HG03095 (cell line): ENCODE measurements around the gene B3GALNT2.

Experiments used
- ATAC-seq: cut with Tn5 transposase; IDR thresholded peaks from one replicate; pipeline ENCODE4 v1.9.1; 2021; ENCODE audit warnings: moderate library complexity; ENCODE audit not compliant: unreplicated experiment

The B3GALNT2 gene

GRCh38 chr1:235455823-235456222, 48.4 kb downstream of the B3GALNT2 start:
- no peak for ATAC-seq

- no peak for ATAC-seq
Measured at GRCh38 chr1:235455097-235455496, 49.2 kb downstream of the B3GALNT2 start.

DNA sequence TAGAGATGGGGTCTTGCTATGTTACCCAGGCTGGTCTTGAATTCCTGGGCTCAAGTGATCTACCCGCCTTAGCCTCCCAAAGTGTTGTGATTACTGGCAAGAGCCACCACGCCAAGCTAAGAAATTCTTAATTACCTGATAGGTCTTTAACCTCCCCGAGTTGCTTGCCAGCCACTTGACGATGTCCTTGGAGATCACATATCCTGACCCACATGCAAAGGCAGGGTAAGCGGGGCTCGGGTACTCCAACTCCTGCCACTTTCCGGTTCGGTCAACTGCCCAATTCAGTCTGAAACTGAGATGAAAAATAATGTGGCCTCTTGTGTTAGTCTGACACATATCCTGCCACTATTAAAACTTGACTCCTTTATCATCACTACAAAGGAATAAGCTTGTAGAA, 50.2 kb downstream of the B3GALNT2 start:
- ATAC-seq: no peak

- ATAC-seq: no peak
Measured at GRCh38 chr1:235450886-235451483, 53.3 kb downstream of the B3GALNT2 start.

- ATAC-seq: no peak
Measured at GRCh38 chr1:235450433-235450832, 53.8 kb downstream of the B3GALNT2 start.

DNA sequence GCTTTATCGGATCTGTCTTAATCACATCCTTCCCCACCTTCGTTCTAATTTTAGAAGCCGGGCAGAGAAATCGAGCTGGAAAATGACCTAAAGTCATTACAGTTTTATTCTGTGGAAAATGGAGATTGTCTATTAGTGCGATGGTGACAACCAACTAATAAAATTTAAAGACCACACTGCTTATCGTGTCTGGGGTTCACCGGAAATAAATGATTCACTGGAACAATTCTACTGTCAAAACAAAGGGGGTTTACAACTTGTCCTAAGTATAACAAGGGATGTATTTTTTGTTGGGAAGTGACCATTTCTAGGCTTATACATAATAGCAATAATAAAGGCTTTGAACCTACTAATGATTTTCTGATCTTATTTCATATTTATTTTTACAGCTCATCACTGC, 55.6 kb downstream of the B3GALNT2 start:
- no peak for ATAC-seq

DNA sequence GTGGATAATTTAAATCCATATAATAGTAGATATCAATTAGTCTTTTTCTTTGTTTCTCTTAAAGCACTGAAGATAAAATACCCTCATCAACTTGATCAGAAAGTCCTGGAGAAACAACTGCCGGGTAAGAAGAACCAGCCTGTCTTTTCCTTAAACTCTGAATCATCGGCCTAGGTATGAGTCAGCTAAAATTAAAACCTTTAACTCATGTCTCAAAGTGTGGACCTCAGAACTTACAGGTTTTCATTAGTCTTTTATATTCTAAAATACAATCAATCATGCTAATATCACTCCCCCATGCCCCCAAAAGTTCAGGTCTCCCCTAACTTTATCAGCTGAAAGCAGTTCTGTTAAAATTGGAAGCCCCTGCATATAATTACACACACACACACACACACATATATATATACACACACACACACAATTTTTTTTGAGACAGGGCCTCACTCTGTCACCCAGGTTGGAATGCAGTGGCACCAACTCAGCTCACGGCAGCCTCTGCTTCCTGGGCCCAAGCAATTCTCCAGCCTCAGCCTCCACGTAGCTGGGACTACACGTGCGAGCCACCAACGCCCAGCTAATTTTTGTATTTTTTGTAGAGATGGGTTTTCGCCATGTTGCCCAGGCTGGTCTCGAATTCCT, 61.3 kb downstream of the B3GALNT2 start:
- no peak for ATAC-seq

DNA sequence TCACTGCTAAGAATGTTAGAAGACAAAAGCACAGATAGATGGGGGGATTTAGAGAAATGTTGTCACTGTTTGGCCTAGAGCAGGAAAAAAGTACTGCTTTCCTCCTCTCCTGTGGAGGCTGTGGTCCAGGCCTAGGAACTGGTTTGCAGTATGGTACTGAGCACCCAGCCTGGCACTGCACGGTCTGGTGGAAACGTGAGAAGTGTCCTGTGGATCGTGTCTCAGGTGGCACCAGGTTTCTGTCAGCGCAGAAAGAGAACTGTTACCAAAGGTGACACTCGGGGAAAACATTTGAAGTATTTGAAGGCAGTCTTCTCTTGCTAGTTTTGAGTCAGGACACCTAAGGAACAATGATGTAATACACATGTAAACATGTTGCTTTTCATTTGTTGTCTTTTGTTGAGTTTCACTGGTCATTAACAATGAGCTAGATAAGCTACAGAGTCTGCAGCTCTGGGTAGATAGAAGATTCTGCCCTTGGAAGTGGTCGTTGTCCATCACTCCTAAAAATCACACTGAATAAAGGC, 63.0 kb downstream of the B3GALNT2 start:
- no peak for ATAC-seq

GRCh38 chr1:235434001-235434400, 70.3 kb downstream of the B3GALNT2 start:
- ATAC-seq: no peak

- no peak for ATAC-seq
Measured at GRCh38 chr1:235430991-235431390, 73.3 kb downstream of the B3GALNT2 start.

DNA sequence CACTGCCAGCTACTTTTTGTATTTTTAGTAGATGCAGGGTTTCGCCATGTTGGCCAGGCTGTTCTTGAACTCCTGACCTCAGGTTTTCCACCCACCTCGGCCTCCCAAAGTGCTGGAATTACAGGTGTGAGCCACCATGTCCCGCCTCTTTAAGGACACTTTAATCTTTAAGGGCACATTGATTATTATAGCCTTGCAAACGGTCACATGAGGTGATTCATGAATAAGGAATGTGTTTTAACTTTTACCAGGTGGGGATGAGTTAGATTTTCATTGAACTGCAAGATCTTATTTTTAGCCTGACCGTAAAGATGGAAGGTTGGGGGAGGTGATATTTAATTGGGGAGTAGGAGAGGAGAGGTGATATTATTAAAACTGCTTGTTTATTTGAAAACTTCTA, 75.1 kb downstream of the B3GALNT2 start:
- no peak for ATAC-seq

DNA sequence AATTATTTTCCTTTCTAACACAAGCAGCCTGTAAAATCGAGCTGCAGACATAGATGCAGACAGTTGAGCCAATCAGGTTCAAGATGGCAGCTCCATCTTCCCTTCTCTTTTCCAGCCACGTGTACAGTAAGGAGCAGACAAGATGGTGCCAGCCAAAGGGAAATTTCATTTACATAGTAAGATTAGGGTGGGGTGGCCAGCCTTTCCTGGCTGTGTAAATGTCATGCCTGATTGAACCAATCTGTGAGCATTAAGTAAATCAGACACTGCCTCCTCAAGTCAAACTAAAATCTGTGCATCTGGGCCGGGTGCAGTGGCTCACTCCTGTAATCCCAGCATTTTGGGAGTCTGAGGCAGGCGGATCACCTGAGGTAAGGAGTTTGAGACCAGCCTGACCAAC, 76.8 kb downstream of the B3GALNT2 start:
- ATAC-seq: no peak

DNA sequence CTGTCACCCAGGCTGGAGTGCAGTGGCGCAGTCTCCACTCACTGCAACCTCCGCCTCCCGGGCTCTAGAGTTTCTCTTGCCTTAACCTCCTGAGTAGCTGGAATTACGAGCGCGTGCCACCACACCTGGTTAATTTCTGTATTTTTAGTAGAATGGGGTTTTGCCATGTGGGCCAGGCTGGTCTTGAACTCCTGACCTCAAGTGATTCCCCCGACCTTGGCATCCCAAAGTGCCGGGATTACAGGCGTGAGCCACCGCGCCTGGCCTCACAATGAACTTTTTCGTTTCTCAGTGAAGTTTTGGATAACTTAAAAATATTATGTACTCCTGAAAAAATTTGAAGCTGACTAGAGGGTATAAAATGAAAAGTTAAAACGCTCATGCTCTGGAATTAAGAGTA, 77.6 kb downstream of the B3GALNT2 start:
- no peak for ATAC-seq

GRCh38 chr1:235426143-235426542, 78.1 kb downstream of the B3GALNT2 start:
- no peak for ATAC-seq

- ATAC-seq: no peak
Measured at GRCh38 chr1:235425357-235425756, 78.9 kb downstream of the B3GALNT2 start.

DNA sequence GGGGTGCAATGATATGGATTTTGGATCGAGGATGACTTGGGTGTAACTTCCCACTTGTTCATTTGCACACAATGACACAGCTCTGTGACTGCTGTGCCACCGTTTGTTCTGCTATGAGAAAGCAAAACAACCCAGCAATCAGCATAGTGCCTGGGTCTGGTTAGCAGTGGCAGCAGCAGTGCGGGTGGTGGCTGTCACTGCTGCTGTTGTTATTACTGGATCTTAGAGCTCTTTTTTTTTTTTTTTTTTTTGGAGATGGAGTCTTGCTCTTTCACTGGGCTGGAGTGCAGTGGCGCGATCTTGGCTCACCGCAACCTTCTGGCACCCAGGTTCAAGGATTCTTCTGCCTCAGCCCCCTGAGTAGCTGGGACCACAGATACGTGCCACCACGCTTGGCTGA, 80.2 kb downstream of the B3GALNT2 start:
- no peak for ATAC-seq

DNA sequence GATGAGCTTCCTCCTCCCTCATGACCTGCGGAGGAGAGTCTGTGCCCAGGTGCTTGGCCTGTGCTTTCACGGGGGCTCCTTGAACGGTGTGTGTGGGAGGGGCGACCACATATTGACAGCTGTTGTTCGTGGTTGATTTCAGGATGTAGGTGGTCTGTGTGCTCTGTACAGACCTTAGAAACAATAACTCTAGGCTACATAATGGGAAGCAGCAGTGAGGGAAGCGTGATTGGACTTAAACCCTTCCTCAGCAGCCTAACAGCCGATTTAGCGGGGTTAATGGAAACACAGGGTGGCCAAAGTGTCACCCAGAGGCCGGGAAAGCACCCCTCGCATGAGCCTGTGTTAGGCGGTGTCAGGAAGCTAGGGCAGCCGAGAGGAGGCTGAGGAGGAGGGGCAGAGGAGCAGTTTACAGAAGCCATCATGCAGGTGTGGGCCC, 81.0 kb downstream of the B3GALNT2 start:
- no peak for ATAC-seq

DNA sequence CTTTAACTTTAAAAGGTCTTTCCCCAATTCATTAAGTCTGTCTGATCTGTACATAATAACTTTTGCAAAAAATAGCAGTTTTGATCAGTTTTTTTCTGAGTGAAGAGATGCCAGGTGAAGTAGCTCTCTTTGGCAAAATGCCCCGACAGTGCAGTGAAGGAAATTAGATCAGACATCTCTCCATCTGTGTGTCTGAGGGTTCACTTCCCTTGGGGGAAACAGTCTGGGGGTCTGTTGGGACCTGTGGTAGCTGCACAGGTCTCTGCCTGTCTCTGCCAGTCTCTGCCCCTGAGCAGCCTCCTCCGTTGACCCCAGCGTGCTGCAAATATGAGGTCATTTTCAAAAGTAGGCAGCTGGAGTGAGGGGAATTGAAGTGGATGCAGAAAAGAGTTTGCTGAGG, 82.5 kb downstream of the B3GALNT2 start:
- no peak for ATAC-seq

DNA sequence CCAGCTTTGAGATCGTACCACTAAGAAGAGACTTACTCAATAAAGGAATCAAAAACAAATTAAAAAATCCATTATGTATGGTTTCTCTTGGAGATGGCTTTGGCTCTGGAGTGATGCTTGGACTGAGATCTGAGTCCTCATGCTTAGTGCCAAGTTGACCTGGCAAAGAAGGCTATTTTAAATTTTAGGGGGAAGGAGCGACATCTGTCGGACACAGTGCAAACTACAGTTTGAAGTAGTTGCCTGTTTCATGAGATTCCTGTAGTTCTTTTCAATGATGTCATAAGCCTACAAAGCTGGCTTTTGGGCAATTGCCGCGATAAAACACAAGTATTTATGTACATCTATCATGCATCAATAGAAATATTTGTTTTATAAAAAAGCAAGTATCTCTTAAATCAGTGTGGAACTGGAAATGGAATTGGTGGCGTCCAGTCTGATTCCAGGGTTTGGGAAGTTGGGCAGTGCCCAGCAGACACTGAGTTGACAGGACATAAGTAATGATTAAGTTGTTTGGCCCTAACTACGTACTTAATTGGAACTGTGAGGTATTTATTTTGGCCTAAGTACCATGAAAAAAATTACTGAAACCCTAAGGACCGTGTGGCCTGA, 87.1 kb downstream of the B3GALNT2 start:
- no peak for ATAC-seq

DNA sequence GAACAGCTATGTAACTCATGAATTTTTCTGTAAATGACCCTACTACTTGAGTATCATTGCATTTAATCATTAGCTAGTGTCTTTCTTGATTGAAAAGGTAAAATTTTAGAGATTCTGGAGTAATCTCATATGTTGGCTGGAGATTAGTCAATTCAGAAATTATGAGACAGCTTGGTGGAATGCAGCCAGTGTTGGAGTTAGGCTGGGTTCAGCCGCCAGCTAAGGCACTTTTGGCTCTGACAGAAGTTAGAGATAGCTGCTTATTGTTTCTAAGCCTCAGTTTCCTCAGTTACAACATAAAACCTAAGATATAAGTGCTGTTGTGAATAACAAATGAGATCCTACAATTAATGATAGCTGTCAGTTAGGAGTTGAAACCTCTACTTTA, 87.6 kb downstream of the B3GALNT2 start:
- ATAC-seq: no peak

DNA sequence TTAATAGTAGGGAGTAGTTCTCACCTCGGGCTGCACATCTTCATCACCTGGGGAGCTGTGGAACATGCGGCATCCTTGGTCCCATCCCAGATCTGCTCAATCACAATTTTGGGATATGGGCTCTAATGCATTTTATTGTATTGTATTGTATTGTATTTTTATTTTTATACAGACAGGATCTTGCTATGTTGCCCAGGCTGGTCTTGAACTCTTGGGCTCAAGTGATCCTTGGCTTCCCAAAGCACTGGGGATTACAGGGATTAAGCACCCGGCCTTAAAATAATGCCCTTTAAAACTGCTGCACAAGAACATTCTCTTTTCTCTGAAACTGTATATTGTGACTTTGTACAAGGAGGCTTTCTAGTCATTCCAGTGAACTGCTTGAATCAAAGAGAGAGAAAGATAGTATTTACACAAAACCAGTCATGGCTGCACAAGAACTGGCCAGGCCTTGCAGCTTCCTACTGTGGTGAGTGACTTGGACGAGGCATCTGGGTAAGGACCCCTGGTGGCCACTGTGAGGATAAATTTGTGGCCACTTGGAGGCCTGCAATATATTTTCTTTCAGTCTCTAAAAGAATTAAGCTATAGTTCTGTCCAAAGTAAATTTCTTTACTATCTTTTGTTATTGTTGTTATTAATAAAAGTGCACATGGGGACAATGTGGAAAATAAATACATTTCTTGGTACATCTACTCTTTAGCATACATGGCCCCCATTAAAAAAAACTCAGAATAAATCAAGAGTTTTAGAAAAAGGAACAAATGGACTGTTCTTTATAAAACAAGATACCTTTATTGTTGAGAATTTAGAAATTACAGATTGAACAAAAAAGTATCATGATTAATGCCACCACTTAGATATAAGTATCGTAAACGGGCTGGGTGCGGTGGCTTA, 89.0 kb downstream of the B3GALNT2 start:
- ATAC-seq: peak; percentile 76
